Measurements from ENCODE around the gene MINDY4. TPM values are rescaled to one million over a fixed set of nuclear protein-coding genes. Genes with fewer than 3 reads are reported as not detected.

The MINDY4 gene
- total and polyA plus RNA-seq, 2 of the 8 experiments (the other 6 are each of a cell fraction or from before 2014, with no cell fraction given) = 1.3 to 3.6 TPM

DNA sequence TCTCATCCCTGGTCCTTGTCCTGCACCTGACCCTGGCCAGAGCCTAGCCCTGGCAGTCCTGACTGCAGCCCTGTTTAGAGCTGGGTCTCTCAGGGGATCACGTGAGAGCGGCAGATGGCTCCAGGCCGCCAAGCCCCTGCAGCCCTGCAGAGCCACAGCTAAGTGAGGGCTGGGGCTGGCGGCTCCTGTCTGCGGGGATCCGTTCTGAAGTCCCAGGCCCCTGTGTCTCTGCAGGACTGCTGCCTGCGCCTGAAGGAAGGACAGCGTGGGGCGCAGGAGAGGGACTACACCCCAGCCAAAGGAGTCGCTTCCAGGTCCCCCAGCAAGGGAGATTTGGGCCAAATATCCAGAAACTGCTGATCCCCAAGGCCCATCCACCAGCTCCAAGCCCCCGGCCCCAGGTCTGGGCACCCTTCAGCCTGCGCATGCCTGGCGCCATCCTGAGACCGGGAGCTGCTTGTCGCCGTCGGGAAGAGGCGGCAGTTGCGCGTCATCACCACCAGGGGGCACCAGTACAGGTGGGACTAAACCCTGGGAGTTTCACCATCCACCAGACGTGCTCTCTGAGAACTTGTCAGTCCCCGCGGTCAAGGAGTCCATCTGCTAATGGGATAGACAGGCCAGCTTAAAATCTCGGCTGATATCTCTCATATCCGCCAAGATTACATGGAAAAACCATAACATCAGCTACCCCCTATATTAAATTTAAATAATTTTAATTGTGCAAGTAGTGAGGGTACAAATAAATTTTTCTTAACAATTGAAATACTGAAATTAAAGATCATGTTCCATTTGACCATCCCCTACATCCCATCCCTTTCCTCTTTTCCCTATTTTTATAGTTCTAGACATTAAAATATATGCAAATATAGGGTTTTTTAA is 167.5 kb downstream of the MINDY4 start (continued):
- TF ChIP-seq MAFK (IDR thresholded peaks at IDR 0.05; ENCODE audit: low read depth, low read length) = no peak
- peak; percentile 27; the same call in 1 of the 2 replicates for TF ChIP-seq MAX (IDR thresholded peaks at IDR 0.05)
- TF ChIP-seq POLR2AphosphoS5 (IDR thresholded peaks at IDR 0.05; ENCODE audit: low read depth, low read length) = no peak
- TF ChIP-seq CEBPB (IDR thresholded peaks at IDR 0.05; ENCODE audit: low read depth, low read length) = peak; percentile 26; the same call in 1 of the 2 replicates
- TF ChIP-seq CHD1 (IDR thresholded peaks at IDR 0.05; ENCODE audit: low read depth, low read length) = no peak
- no peak for TF ChIP-seq JUN (IDR thresholded peaks at IDR 0.05; ENCODE audit: low read depth, low read length)
- TF ChIP-seq SIRT6 (IDR thresholded peaks at IDR 0.05; ENCODE audit: low read length) = no peak
- TF ChIP-seq TEAD4 (IDR thresholded peaks at IDR 0.05; ENCODE audit: low read depth, low read length) = 0 out of 2 replicates have a peak, but pooled peaks have one; percentile 25
- no peak; a peak in 1 of 4 replicates for TF ChIP-seq SIN3A (conservative IDR thresholded peaks at IDR 0.05 in 1 of 2, IDR thresholded peaks at IDR 0.05 in 1 of 2; ENCODE audit: low read depth in 1 of 2, low read length in 2 of 2)
- TF ChIP-seq CBX8 (IDR thresholded peaks at IDR 0.05; ENCODE audit: borderline replicate concordance, low read depth, low read length) = no peak
- TF ChIP-seq GABPA (IDR thresholded peaks at IDR 0.05; ENCODE audit: borderline replicate concordance, insufficient read depth, low read length) = no peak
- TF ChIP-seq CHD2 (IDR thresholded peaks at IDR 0.05; ENCODE audit: low read length) = no peak
- no peak for TF ChIP-seq EZH2 (IDR thresholded peaks at IDR 0.05; ENCODE audit: low read depth, low read length, severe bottlenecking)
- no peak for TF ChIP-seq HDAC6 (IDR thresholded peaks at IDR 0.05; ENCODE audit: low read depth, low read length)
- TF ChIP-seq EGR1 (IDR thresholded peaks at IDR 0.05; ENCODE audit: borderline replicate concordance, low read depth, low read length) = no peak
- no peak for TF ChIP-seq SUZ12 (IDR thresholded peaks at IDR 0.05; ENCODE audit: low read length)
- TF ChIP-seq RNF2 (IDR thresholded peaks at IDR 0.05; ENCODE audit: borderline replicate concordance, low read depth, low read length, missing control alignments, poor library complexity, severe bottlenecking) = no peak
- no peak for TF ChIP-seq CBX5 (IDR thresholded peaks at IDR 0.05; ENCODE audit: low read depth, low read length)
- TF ChIP-seq KDM1A (IDR thresholded peaks at IDR 0.05; ENCODE audit: borderline replicate concordance, low read length) = peak; percentile 47; the same call in 1 of the 2 replicates
- no peak for TF ChIP-seq RXRA (IDR thresholded peaks at IDR 0.05; ENCODE audit: insufficient read depth, low read depth, low read length)
- TF ChIP-seq ATF3 (IDR thresholded peaks at IDR 0.05; ENCODE audit: insufficient read depth, low read depth, low read length) = 0 out of 2 replicates have a peak, but pooled peaks have one; percentile 22
- peak; percentile 57; the same call in 1 of the 2 replicates for TF ChIP-seq TAF1 (IDR thresholded peaks at IDR 0.05; ENCODE audit: low read depth, low read length)

All from H1 (cell line).